NCI-H146 treated with DMSO at 0.1 percent for 48 hours (cell line): ENCODE data around the gene GREB1L.
"Not testable (repeated sequence)": the region's sequence is repeated elsewhere in the genome, so short reads cannot be mapped to it uniquely, and the experiment has no call there.

Source experiments
- DNase-seq: peaks from one replicate; lab custom pipeline; 2025; ENCODE audit not compliant: unreplicated experiment; lab: John Stamatoyannopoulos, UW

The GREB1L gene

DNA sequence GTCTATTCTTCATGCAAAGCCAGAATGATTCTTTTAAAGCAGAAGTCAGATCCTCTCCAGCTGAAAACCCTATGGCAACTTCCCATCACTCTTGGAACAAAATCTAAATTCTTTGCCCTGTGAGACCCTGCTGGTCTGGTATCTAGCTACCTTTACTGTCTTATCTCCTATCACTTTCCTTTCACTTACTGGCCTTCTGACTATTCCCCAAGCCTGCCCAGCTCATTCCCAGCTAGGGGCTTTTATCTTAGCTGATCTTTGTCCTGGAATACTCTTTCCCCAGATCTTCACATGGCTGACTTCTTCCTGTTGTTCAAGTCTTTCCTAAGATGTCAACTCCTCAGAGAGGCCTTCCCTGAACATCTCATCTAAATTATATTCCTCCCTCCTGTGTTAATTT, 63.6 kb downstream of the GREB1L start:
- no peak for DNase-seq

DNA sequence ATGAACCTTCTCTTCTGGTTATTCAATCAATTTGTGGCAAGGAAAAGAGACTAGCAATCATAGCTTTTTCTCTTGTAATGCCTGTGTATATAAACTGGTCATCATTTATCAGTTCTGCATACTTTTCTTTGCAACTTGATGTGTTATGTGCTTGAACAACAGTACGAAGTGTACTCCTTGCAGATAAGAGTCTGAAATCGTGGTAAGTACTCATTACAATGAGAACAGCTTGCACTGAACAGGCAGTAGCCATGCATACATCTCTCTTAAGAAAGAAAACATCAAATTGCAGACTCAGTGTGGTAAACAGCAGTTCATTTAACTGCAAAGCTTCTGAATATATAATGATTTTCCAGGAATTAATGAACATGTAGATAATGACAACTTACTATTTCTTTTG, 64.3 kb downstream of the GREB1L start:
- no peak for DNase-seq

DNA sequence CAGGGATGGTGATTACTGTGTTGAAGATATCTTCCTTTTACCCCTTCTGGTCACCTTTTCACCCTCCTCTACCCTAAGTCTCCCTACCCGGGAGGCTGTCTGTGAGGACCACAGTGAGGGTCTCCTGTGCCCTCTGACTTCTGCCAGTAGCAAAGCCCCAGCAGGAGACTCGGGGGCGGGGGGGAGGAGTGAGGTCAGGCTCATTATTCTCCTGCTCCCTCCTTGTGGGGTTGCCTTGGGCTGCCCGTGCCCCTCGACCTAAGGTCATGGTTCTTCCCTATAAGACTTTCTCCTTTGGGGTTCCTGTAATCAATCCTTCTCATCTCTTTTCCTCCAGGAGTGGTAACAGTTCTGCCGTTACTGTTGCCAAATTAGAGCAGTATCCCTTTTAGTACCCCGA, 65.5 kb downstream of the GREB1L start:
- DNase-seq, result no peak

DNA sequence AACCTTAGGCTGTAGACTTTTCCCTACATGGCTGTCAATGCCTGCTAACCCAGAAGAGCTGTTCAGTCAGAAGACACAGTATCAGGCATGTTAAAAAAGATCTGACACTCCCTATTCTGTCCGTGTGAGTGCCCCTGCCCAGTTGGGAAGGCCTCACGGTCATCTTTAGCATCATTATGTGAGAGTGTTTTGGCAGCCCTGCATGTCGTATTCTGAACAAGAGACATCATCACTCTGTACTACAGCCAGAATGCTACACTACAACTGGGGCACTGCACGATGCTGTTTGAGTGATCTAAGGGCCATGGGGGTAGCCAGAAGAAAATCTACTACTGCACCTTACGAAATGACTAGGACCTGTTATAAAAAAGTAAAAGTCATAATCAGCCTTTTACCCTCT, 67.2 kb downstream of the GREB1L start:
- DNase-seq, result no peak

DNA sequence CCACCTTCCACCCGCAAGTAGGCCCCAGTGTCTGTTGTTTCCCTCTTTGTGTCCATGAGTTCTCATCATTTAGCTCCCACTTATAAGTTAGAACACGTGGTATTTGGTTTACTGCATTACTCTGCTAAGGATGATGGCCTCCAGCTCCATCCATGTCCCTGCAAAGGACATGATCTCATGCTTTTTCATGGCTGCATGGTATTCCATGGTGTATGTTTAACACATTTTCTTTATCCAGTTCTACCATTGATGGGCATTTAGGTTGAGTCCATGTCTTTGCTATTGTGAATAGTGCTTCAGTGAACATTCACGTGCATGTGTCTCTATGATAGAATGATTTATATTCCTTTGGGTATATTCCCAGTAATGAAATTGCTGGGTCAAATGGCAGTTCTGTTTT, 69.9 kb downstream of the GREB1L start:
- not testable (repeated sequence) for DNase-seq

DNA sequence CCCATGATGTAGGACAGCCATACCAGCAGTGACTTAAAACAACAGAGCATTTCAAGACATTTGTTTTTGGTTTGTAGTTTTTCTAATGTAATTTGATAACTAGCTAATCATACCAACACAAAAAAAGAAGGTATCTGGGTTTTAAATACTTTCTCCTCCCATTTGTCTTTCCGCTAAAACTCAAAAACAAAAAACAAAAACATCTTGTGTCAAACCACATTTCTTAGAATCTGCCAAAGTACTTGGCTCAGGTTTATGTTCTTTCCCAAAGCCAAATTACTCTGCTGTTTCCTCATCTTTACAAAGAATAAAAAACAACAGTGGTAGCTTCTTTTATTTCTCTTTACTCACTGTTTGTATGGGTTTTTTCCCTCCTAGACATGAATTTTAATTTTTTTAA, 71.5 kb downstream of the GREB1L start:
- DNase-seq, result no peak

DNA sequence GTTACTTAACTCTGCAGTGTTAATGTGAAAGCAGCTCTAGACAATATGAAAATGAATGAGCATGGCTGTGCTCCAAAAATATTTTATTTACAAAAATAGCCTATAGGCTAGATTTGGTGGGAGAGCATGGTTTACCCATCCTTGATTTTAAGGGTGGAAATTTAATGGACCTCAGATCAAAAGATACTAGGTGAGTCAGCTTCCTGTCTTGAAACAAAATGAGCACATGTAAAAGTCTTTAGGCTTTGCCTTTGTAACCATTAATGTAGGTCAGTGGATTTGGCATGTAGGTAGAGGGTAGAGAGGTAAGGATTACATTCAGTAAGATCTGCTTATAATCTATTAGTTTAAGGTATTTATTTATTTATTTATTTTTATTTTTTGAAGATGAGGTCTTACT, 72.7 kb downstream of the GREB1L start:
- DNase-seq, result no peak

DNA sequence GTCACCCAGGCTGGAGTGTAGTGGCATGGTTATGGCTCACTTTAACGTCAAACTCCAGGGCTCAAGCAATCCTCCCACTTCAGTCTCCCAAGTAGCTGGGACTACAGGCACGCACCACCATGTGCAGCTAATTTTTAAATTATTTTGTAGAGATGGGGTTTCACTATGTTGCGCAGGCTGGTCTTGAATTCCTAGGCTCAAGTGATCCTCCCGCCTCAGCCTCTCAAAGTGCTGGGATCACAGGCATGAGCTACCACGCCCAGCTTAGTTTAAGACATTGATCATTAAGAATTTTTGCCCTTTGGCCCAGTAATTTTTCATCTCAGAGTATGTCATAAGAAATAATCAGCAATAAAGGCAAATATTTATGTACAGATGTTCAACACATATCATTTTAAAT, 73.1 kb downstream of the GREB1L start:
- DNase-seq, result not testable (repeated sequence)

DNA sequence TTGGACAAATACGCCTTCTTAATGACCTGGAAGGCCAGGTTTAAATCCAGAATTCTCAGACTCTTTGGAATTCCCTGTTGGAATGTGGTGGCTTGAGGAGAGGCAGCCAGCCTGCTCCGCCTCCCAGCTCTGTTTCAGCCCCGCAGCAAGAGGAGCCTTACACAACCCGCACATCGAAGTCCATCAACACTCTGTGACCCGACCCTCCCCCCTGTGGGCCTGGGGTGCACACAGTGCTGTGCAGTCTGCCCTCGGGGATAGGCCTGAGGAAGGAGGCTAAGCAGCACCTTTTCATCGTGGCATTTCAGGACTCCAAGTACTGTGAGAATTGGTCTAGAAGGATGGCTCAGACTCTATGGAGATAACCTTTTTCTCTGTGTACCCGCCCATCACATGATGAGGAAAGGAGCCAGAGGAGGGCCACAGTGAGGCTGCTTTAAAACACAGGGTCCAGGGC, 73.7 kb downstream of the GREB1L start:
- no peak for DNase-seq

DNA sequence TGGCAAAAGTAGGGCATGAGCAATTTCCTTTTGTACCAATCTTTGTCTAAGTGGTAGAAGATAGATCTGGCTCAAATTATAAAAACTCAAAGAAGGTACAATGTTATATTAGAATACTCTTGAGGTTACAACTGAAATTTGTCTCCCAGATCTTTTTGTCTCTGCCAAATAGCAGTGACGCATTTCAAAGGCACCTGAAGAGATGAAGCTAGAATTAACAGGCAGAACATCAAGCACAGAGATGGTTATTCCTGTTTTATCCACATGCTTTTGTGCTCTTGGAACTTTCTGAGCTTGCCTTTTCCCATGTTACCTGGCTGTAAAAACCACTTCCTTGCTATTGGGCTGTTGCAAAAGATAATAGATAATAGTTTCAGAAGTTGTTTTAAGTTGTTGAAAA, 74.3 kb downstream of the GREB1L start:
- no peak for DNase-seq

DNA sequence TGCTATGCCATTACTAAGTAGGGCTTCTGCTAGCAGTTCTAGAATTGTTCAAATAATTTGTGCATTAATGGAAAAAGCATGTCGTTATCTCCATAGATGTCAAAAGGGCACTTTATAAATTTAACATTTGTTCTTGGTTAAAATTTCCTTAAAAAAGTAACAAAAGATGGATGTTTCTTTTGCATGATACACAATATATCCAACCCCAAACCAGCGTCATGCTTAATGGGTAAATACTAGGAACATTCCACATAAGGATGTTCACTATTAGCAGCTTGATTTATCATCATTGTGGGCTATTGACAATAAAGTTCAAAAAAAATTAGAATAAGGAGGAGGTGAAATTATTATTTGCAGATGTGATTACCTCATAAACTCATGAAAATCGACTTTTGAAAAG, 79.7 kb downstream of the GREB1L start:
- no peak for DNase-seq

DNA sequence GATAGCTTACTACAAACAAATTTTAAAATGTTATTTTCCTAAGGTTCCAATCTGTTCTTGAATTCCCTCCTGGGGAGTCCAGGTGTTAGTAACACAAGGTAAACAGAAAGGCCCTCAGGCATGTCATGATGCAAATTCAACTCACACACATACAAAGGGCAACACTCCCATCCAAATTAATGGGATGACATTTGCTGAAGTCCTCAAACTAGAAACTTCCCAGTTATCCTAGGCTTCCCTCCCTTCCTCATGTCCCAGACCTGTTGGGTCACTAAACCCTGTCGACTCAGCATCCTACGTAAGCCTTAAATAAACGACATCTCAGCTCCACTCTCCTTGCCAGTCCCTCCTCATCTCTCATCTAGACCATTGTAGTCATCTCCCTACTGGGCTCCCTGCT, 85.1 kb downstream of the GREB1L start:
- DNase-seq, result peak; percentile 83

DNA sequence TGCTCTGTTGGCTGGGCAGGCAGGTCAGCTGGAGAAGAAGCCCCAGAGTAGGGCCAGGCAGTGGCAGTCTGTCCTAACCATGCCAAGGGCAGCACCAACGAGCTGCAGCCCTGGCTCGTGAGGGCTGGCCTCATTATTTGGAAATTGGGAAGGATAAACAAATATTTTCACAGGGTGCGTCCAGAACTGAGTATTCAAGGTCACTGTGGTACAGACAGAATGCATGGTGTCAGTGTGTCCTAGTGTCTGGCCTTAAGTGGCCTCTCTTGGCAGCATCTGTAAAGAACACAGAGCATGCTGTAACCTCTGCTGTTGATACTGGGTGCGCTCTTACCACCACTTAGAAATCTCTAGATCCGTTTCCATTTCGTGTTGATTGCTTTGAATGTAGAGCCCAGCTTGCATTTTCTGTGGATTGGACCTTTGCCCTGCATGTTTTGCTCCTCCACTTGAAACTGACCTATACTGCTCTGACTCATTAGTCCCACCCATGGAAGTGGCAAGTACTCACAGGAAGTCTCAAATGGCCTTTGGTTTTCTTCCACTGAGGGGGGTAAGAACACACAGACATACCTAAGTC, 88.2 kb downstream of the GREB1L start:
- no peak for DNase-seq

DNA sequence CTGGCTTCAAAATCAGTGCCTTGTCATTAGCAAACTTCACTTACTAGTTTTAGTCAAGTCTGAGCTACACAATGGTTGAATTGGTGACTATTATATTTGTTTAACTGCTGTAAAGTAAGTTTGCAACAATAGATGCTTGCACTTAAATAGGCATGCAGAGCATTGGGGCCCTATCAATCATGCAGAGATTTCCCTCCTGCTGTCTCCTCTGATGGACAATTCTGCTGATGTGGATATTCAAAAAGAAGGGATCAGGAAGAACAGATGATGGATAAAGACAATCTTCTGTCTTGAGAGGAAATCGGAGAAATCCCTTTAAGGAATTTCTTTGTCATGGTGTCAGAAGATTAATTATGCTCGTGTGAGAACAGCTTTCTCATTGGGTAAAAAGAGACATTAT, 89.0 kb downstream of the GREB1L start:
- DNase-seq, result no peak

DNA sequence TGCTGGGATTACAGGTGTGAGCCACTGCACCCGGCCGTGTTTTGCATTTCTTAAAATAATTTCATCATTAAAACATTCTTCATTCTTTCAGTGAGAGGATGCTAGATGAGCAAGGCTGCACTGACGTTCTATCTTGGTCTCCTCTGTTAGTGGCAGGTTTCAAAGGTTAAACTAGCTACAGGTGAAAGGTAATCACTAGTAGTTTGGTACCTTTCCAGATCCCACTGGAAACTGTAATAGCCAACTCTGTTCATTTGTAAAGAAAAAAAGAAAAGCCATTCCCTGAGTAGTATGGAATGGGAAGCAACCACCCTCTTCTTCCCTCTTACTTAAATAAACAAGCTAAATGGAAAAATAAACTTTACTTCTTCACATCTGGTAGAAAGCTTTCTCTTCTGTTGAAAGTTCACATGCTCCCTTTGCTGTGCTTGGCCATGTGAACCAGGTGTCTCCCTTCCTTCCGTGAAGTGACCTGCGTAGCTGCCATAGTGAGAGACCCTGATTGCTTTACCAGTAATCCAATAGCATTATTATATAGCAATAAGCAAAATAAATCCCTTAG, 94.0 kb downstream of the GREB1L start:
- DNase-seq, result no peak

DNA sequence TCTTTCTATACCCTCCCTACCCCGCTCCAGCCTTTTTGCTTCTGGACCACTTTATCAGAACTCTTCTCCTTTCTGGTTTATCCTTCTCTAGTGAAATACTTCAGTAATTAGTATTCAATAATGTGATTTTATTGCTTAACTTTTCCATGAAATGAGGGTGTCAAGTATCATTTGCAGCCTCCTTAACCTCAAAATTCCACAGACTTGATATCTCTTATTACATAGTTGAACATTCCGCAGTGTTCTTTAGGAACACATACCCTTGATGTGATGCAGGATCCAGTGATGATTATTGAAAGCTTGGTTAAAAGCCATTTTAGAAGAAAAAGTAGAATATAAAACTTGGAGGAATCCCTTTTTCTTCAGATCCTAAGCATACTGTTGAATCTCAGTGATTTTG, 94.8 kb downstream of the GREB1L start:
- DNase-seq, result no peak

DNA sequence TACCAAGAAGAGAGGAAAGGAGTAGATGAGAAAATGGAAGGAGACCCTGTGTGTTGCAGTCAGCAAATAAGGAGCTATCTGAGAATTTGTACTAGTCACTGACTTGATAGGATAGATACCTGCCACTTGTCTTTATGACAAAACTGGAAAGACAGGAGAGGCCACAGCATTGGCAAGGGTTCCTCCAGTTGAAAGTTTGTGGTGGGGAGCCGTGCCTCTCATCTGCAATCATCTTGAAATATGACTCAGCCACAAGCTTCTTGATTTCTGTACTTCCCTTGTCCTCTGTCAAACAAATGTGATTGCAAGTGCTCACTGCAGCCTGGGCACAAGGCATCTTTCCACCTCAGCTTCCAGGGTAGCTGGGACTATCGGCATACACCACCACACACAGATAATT, 99.1 kb downstream of the GREB1L start:
- DNase-seq, result no peak

DNA sequence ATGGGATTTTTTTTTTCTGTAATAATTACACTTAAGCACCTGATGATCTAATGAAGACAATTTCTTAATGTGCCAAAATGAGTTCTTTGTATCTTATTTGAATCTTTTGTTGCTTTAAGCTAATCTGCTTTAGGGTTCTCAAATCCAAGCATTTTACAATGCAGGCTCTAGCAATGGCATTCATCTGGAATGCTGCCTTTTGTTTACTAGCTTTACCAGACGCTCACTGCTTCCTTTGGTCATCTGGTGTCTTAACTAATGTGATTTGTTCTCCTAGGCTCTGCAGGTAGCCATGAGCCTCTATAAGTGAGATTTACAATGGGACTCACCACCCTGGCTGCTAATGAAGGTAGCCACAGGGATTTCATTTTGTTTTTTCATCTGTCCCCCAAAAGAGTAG, 100.3 kb downstream of the GREB1L start:
- DNase-seq, result no peak

DNA sequence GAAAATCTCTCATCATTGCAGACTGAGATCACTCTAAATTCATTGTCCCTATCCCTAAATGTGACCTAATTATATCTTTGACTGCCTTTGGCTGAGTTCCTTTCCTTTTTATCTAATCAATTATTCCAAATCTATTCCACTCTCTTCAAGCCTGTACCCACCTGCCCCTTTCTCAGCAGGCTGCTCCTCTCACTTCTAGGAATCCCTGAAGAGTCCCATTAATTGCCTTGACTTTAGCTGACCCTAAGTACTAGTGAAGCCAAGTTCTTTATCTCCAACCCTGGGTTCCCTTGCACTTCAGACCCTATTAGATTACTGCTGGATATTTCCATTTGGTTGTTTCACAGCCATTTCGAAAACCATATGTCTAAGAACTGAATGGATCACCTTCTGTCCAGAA, 102.8 kb downstream of the GREB1L start:
- no peak for DNase-seq

DNA sequence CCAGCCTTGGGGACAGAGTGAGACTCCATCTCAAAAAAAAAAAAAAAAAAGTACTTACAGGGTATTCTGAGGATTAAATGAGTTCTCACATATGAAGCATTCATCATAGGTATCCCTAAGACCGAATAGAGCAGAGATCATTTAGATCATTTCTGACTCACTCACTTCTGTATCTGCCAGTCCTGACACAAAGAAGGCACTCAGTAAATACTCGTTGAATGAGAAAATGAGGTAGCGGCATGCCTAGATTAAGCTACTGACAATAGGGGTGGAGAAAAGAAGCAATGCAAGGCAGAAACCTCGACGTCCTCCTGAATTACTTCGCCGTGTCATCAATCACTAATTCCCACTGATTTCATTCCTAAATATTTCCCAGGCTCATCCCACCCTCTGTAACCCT, 103.8 kb downstream of the GREB1L start:
- DNase-seq, result no peak

DNA sequence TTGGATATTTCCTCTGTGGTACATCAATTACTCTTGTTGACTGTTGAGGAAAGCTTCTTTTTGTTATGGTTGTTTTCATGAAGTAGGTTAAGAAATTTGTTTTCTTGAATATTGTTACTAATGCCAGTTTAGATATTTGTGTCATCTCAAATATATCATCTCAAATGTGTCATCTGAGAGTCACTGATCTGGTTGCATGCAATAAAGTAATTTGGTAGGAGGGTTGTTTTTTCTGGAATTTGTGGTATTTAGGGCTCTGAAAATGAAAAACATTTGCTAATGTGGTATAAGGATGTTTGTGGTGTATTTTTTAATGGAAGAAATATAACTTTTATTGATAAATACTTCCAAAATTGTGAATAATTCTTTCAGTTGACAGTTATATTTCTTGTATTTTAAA, 117.7 kb downstream of the GREB1L start:
- no peak for DNase-seq

DNA sequence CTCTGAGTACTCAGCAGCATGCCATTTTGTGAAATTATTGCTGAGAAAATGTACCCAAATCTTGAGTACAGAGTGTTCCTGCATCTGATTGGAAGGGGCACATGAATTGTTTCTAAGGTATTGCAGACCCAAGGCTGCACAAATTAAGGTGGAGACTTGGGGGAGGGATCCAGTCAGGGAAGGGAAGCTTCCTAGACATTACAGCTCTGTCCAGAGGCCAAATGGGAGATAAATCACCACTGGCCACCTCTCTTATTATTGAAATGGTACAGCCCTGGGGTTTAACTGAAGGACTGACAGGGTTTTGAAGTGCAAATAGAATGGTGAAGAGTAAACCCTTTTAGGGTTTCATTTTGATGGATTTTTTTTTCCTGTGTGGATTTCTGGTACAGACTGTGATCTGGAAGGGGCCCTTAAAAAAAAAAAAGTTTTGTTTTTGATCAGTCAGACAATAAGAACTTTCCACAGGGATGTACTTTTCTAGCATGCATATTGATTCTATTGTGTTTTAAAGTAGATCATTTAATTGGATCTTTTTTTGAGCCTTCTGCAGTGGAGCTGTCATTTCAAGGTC, 119.4 kb downstream of the GREB1L start:
- peak; percentile 75 for DNase-seq

DNA sequence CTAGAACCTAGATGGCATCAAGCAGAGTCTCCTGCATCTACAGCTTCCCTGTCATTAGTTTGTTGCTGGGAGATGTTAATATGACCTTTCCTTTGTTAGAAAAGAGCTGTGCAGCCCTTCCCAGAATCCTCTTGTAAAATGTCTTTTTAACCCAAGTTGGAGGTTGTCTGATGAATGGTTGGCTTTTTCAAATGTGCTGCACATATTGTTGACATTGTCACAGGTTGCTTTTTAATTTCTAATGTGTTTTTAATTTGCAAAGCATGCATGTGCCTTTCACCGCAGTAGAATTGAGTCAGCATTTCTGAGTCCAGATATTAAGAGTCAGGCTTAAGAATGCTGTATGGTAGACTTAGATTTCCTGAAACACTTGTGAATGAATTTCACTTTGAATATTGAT, 120.8 kb downstream of the GREB1L start:
- DNase-seq, result peak; percentile 78
